ENCODE measurements around the gene ZGPAT.

Gene ZGPAT

GRCh38 chr20:63706027-63706695, 1.7 kb upstream of the ZGPAT start:
- H3K4me3 ChIP-seq (ENCODE audit: low read depth, low read length) = peak overlapping the region; percentile 77
- peak; percentile 2 for DNase-seq (ENCODE audit: low read depth)
- TF ChIP-seq CTCF (IDR thresholded peaks at IDR 0.05; ENCODE audit: insufficient read depth, low read depth, low read length, missing control alignments) = no peak

DNA sequence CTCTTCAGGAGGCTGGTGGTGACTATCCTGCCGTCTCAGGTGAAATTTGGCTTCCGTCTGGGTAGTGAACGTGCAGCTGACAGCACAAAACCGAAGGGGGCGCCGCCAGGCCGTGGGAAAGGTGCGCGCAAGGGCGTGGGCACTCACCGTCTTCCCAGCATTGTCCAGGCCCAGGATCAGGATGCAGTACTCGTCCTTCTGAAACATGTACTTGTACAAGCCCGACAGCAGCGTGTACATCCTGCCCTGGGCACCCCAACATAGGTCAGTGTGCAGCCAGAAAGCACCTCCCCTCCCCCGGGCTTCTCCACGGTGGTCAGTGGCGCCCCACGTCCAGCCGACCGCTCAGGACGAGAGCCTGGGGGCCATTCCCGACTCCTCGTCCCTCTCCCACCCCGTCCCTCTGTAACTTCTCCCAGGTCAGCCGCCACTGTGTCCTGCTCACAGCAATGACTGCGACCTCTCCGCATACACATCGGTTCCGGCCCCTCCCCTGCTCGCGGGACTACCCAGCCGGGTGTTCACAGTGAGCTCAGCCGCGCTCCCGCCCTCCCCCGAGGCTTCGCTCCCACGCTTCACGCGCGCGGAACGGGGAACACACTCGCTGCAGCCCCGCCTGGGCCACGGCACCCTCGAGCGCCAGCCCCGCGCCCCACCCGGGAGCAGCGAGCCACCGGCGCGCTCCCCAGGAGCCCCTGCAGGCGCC, 834 bp upstream of the ZGPAT start:
- TF ChIP-seq CTCF (IDR thresholded peaks at IDR 0.05; ENCODE audit: insufficient read depth, low read depth, low read length, missing control alignments) = peak; percentile 84
- H3K4me3 ChIP-seq (ENCODE audit: low read depth, low read length) = peak overlapping the region; percentile 77
- peak; percentile 84 for DNase-seq (ENCODE audit: low read depth)

DNA sequence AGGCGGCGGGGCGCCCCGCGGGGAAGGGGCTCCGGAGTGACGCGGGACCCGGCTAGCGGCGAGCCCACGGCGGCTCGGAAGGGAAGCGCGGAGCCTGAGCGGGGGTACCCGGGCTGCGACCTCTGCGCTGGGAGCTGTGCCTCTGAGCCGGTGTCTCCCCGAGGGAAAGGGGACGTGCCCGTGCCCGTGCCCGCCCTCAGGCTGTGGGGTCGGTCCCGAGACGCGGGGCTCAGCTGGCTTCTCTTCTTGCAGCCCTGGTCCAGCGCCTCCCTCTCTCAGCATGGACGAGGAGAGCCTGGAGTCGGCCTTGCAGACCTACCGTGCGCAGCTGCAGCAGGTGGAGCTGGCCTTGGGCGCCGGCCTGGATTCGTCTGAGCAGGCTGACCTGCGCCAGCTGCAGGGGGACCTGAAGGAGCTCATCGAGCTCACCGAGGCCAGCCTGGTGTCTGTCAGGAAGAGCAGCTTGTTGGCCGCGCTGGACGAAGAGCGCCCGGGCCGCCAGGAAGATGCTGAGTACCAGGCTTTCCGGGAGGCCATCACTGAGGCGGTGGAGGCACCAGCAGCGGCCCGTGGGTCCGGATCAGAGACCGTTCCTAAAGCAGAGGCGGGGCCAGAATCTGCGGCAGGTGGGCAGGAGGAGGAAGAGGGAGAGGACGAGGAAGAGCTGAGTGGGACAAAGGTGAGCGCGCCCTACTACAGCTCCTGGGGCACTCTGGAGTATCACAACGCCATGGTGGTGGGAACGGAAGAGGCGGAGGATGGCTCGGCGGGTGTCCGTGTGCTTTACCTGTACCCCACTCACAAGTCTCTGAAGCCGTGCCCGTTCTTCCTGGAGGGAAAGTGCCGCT, 686 bp downstream of the ZGPAT start:
- no peak for TF ChIP-seq CTCF (IDR thresholded peaks at IDR 0.05; ENCODE audit: insufficient read depth, low read depth, low read length, missing control alignments)
- DNase-seq (ENCODE audit: low read depth) = peak; percentile 43
- peak overlapping the region; percentile 77 for H3K4me3 ChIP-seq (ENCODE audit: low read depth, low read length)

DNA sequence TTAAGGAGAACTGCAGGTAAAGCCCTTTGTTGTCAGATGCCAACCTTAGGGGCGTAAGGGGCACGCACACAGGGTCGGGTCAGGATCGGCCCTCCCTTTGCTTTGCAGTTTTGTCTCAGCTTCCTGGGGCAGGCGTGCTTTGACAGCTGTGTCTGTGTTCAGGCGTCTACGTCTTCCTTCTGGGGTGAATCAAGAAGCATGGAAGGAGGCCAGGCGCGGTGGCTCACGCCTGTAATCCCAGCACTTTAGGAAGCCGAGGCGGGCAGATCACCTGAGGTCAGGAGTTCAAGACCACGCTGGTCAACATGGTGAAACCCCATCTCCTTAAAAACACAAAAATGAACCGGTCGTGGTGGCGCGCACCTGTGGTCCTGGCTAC, 1.3 kb downstream of the ZGPAT start:
- no peak for TF ChIP-seq CTCF (IDR thresholded peaks at IDR 0.05; ENCODE audit: insufficient read depth, low read depth, low read length, missing control alignments)
- peak overlapping the region; percentile 77 for H3K4me3 ChIP-seq (ENCODE audit: low read depth, low read length)
- peak; percentile 4 for DNase-seq (ENCODE audit: low read depth)

GRCh38 chr20:63711085-63711645, 3.3 kb downstream of the ZGPAT start:
- TF ChIP-seq CTCF (IDR thresholded peaks at IDR 0.05; ENCODE audit: insufficient read depth, low read depth, low read length, missing control alignments) = no peak
- no peak for DNase-seq (ENCODE audit: low read depth)
- no peak overlapping the region for H3K4me3 ChIP-seq (ENCODE audit: low read depth, low read length)

- DNase-seq (ENCODE audit: low read depth) = no peak
- no peak for TF ChIP-seq CTCF (IDR thresholded peaks at IDR 0.05; ENCODE audit: insufficient read depth, low read depth, low read length, missing control alignments)
- H3K4me3 ChIP-seq (ENCODE audit: low read depth, low read length) = no peak overlapping the region
Measured at GRCh38 chr20:63712191-63712590, 4.4 kb downstream of the ZGPAT start.
